ENCODE results near the gene WDR81.
"Not testable (repeated sequence)": the region's sequence is repeated elsewhere in the genome, so short reads cannot be mapped to it uniquely, and the experiment has no call there.

The WDR81 gene

DNA sequence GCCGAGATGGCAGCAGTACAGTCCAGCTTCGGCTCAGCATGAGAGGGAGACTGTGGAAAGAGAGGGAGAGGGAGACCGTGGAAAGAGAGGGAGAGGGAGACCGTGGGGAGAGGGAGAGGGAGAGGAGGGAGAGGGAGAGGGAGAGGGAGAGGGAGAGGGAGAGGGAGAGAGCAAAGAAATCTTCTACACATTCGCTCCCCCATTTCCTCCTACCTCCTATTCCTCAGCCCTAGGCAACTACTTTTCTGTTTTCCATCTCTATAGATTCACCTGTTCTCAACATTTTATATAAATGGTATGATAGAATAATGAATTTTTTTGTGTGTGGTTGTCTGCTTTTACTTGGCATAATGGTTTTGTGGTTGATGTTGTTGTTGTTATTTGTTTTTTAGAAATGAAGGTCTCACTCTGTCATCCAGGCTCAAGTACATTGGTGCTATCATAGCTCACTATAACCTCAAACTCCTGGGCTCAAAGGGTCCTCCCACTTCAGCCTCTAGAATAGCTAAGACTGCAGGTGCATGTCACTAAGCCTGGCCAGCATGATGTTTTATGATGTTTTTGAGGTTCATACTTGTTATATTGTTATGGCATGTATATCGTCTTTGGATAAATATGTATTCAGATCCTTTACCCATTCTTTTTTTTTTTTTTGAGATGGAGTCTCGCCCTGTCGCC lies 33.8 kb upstream of the WDR81 start:
- no peak for DNase-seq (ENCODE audit: low spot score)
- in situ Hi-C loops (cut with MboI; ENCODE audit: low pct_unique_long_range_greater_than_20kb, low sequenced_read_pairs, unreplicated experiment) = no loop called here
- no peak for TF ChIP-seq CTCF (IDR thresholded peaks at IDR 0.05; ENCODE audit: extremely low read depth, insufficient read depth, missing control alignments)

GRCh38 chr17:1693339-1693738 lies 31.2 kb upstream of the WDR81 start:
- in situ Hi-C loops (cut with MboI; ENCODE audit: low pct_unique_long_range_greater_than_20kb, low sequenced_read_pairs, unreplicated experiment) = no loop called here
- DNase-seq (ENCODE audit: low spot score) = no peak
- no peak for TF ChIP-seq CTCF (IDR thresholded peaks at IDR 0.05; ENCODE audit: extremely low read depth, insufficient read depth, missing control alignments)

- TF ChIP-seq CTCF (IDR thresholded peaks at IDR 0.05; ENCODE audit: extremely low read depth, insufficient read depth, missing control alignments) = no peak
- in situ Hi-C loops (cut with MboI; ENCODE audit: low pct_unique_long_range_greater_than_20kb, low sequenced_read_pairs, unreplicated experiment) = no loop called here
- peak; percentile 72 for DNase-seq (ENCODE audit: low spot score)
Measured at GRCh38 chr17:1695365-1695764, 29.1 kb upstream of the WDR81 start.

GRCh38 chr17:1697681-1698080 lies 26.8 kb upstream of the WDR81 start:
- no peak for TF ChIP-seq CTCF (IDR thresholded peaks at IDR 0.05; ENCODE audit: extremely low read depth, insufficient read depth, missing control alignments)
- DNase-seq (ENCODE audit: low spot score) = no peak
- in situ Hi-C loops (cut with MboI; ENCODE audit: low pct_unique_long_range_greater_than_20kb, low sequenced_read_pairs, unreplicated experiment) = no loop called here

DNA sequence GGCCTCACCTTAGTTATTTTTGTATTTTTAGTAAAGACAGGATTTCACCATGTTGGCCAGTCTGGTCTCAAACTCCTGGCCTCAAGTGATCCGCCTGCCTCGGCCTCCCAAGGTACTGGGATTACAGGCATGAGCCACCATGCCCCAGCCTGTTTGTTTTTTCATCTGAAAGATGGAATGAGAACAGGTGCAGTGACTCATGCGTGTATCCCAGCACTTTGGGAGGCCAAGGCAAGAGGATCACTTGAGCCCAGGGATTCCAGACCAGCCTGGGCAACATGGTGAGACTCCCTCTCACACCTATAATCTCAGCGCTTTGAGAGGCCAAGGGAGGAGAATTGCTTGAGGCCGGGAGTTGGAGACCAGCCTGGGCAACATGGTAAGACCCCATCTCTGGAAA lies 24.6 kb upstream of the WDR81 start:
- in situ Hi-C loops (cut with MboI; ENCODE audit: low pct_unique_long_range_greater_than_20kb, low sequenced_read_pairs, unreplicated experiment) = loop anchor here (25.0 kb wide), 1 partner anchor 337 kb away; the partner anchor contains the start of genes DPH1, OVCA2 and RTN4RL1
- DNase-seq (ENCODE audit: low spot score) = not testable (repeated sequence)

DNA sequence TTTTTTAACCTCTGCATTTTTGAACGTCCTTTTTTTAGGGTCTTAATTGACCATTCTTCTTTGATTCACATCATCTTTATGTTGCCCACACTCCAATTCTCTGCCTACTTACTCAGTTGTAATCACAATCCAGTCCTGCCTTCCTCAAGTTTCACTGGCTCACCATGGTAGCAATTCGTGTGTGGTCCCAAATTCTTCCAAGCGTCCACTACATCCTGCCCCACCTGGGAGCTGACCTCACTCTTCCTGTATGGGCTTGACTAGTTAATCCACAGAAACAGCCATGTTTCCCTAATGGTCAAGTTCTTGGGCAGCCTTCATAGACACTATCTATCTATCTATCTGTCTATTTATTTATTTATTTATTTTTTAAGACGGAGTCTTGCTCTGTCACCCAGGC lies 21.4 kb upstream of the WDR81 start:
- no peak for TF ChIP-seq CTCF (IDR thresholded peaks at IDR 0.05; ENCODE audit: extremely low read depth, insufficient read depth, missing control alignments)
- DNase-seq (ENCODE audit: low spot score) = no peak
- in situ Hi-C loops (cut with MboI; ENCODE audit: low pct_unique_long_range_greater_than_20kb, low sequenced_read_pairs, unreplicated experiment) = loop anchor here (25.0 kb wide), 1 partner anchor 334 kb away; the partner anchor contains the start of genes DPH1, OVCA2 and RTN4RL1

DNA sequence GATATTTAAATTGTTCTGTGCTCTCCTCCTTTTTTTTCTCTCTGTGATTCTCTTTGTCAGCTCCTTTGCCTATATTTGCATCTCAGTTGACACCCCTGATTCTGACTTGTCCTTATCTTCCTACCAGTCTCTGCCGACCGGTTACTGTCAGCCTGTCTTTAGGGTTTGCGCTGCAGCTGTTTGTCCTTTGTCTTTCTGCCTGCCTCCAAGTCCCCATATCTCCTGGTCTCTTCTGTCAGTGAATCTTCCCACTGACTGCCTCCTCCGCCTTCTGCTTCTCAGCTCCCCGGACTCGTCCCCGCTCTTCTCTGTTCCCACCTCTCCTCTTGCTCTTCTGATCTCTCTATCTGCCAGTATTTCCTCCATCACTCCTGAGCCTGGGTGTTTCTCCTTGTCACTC lies 19.5 kb upstream of the WDR81 start:
- no peak for DNase-seq (ENCODE audit: low spot score)
- in situ Hi-C loops (cut with MboI; ENCODE audit: low pct_unique_long_range_greater_than_20kb, low sequenced_read_pairs, unreplicated experiment) = loop anchor here (25.0 kb wide), 1 partner anchor 332 kb away; the partner anchor contains the start of genes DPH1, OVCA2 and RTN4RL1
- no peak for TF ChIP-seq CTCF (IDR thresholded peaks at IDR 0.05; ENCODE audit: extremely low read depth, insufficient read depth, missing control alignments)
